IMR-90 (cell line): ENCODE results near the gene CDK5R2.

Experiments used
- CEBPB ChIP-seq: IDR thresholded peaks from 2 replicates; pipeline ENCODE4 v1.6.1; 2012; ENCODE audit warnings: low read depth, low read length, improper control_type of control experiment
- FOS ChIP-seq: fragments of 150-350 bp; IDR thresholded peaks from 2 replicates; pipeline ENCODE4 v1.6.1; 2016; ENCODE audit warnings: low read depth, low read length
- POLR2A ChIP-seq: IDR thresholded peaks from 2 replicates; pipeline ENCODE4 v1.6.1; 2012; ENCODE audit warnings: mild to moderate bottlenecking, low read depth, low read length

- TF ChIP-seq FOS (no peak), CEBPB (no peak), POLR2A (no peak)
Observed at GRCh38 chr2:218924757-218925156, 34.7 kb upstream of the CDK5R2 start.
